ENCODE results near the gene SLC35E4. TPM values are rescaled to one million over a fixed set of nuclear protein-coding genes. Genes with fewer than 3 reads are reported as not detected.

Gene SLC35E4
- total and polyA plus RNA-seq, 2 experiments from 2014 or later, result 9.1 to 16.4 TPM

- H3K79me2 ChIP-seq (ENCODE audit: insufficient read depth), result no peaks in the 10 kb centered on the region
Observed at GRCh38 chr22:30680991-30681770, 45.6 kb downstream of the SLC35E4 start.

GRCh38 chr22:30681831-30682230 is 46.2 kb downstream of the SLC35E4 start:
- Histone ChIP-seq H3K27ac (no peak overlapping the region), H3K9me3 (ENCODE audit: low read depth) (no peaks in the 10 kb centered on the region), H3K4me2 (ENCODE audit: unreplicated experiment) (no peak overlapping the region), H3K9me2 (ENCODE audit: insufficient read depth) (no peaks in the 10 kb centered on the region), H2AFZ (no peak overlapping the region), H3K4me1 (ENCODE audit: insufficient read depth) (no peaks in the 10 kb centered on the region), H4K20me1 (ENCODE audit: insufficient read depth) (no peaks in the 10 kb centered on the region), H3K9ac (no peak overlapping the region), H3K79me2 (ENCODE audit: insufficient read depth) (no peaks in the 10 kb centered on the region), H3F3A (ENCODE audit: insufficient read depth) (no peaks in the 10 kb centered on the region), H3K27me3 (replicated peaks; ENCODE audit: insufficient read depth) (no peaks in the 10 kb centered on the region), H3K36me3 (ENCODE audit: low read depth) (no peaks in the 10 kb centered on the region), H3K4me3 (no peak overlapping the region)
- no peak for DNase-seq
- WGBS, 2 experiments (ENCODE audit: low coverage in 1 of 2, low lambda C conversion rate in 2 of 2, missing lambda C conversion rate in 2 of 2), result 90 to 95% methylated on average over 2 of the region's 2 CpGs
- in situ Hi-C loops (cut with MboI), result no loop called here
- TF ChIP-seq EZH2phosphoT487 (IDR thresholded peaks at IDR 0.05; ENCODE audit: insufficient read depth, low read depth) (no peak), EZH2 (IDR thresholded peaks at IDR 0.05; ENCODE audit: insufficient read depth, poor library complexity, severe bottlenecking) (no peak)

More at GRCh38 chr22:30680991-30681770, 45.6 kb downstream of the SLC35E4 start:
- Histone ChIP-seq H3K9me2 (ENCODE audit: insufficient read depth) (no peaks in the 10 kb centered on the region), H3K9me3 (ENCODE audit: low read depth) (no peaks in the 10 kb centered on the region), H3K4me1 (ENCODE audit: insufficient read depth) (no peaks in the 10 kb centered on the region), H3K27me3 (replicated peaks; ENCODE audit: insufficient read depth) (no peaks in the 10 kb centered on the region), H2AFZ (no peak overlapping the region), H3K4me2 (ENCODE audit: unreplicated experiment) (no peak overlapping the region), H3K9ac (no peak overlapping the region), H3K27ac (no peak overlapping the region), H3F3A (ENCODE audit: insufficient read depth) (no peaks in the 10 kb centered on the region), H4K20me1 (ENCODE audit: insufficient read depth) (no peaks in the 10 kb centered on the region), H3K4me3 (no peak overlapping the region), H3K36me3 (ENCODE audit: low read depth) (no peaks in the 10 kb centered on the region)
- in situ Hi-C loops (cut with MboI), result no loop called here
- DNase-seq, result no peak
- no peak for TF ChIP-seq EZH2phosphoT487 (IDR thresholded peaks at IDR 0.05; ENCODE audit: insufficient read depth, low read depth)
- no peak for TF ChIP-seq EZH2 (IDR thresholded peaks at IDR 0.05; ENCODE audit: insufficient read depth, poor library complexity, severe bottlenecking)
- 94 to 95% methylated on average over 1 of the region's 1 CpG for WGBS, 2 experiments (ENCODE audit: low coverage in 1 of 2, low lambda C conversion rate in 2 of 2, missing lambda C conversion rate in 2 of 2)

GRCh38 chr22:30685178-30685577 is 49.6 kb downstream of the SLC35E4 start:
- no peak overlapping the region for H2AFZ ChIP-seq

GRCh38 chr22:30687358-30687757 is 51.8 kb downstream of the SLC35E4 start:
- no peaks in the 10 kb centered on the region for H3K27me3 ChIP-seq (replicated peaks; ENCODE audit: insufficient read depth)
- H3K9me2 ChIP-seq (ENCODE audit: insufficient read depth), result no peaks in the 10 kb centered on the region
- no peak overlapping the region for H3K9ac ChIP-seq
- H3K27ac ChIP-seq, result no peak overlapping the region
- H3K36me3 ChIP-seq (ENCODE audit: low read depth), result no peaks in the 10 kb centered on the region
- no peak overlapping the region for H3K4me3 ChIP-seq
- no peak overlapping the region for H3K4me2 ChIP-seq (ENCODE audit: unreplicated experiment)
- DNase-seq, result no peak
- no peaks in the 10 kb centered on the region for H3K4me1 ChIP-seq (ENCODE audit: insufficient read depth)
- TF ChIP-seq EZH2 (IDR thresholded peaks at IDR 0.05; ENCODE audit: insufficient read depth, poor library complexity, severe bottlenecking) (no peak), EZH2phosphoT487 (IDR thresholded peaks at IDR 0.05; ENCODE audit: insufficient read depth, low read depth) (no peak)
- H4K20me1 ChIP-seq (ENCODE audit: insufficient read depth), result no peaks in the 10 kb centered on the region
- H3K79me2 ChIP-seq (ENCODE audit: insufficient read depth), result no peaks in the 10 kb centered on the region
- no peaks in the 10 kb centered on the region for H3K9me3 ChIP-seq (ENCODE audit: low read depth)
- in situ Hi-C loops (cut with MboI), result no loop called here
- no peak overlapping the region for H2AFZ ChIP-seq
- H3F3A ChIP-seq (ENCODE audit: insufficient read depth), result no peaks in the 10 kb centered on the region
- 98% methylated on average over 4 of the region's 4 CpGs for WGBS, 2 experiments (ENCODE audit: low coverage in 1 of 2, low lambda C conversion rate in 2 of 2, missing lambda C conversion rate in 2 of 2)

More at GRCh38 chr22:30685178-30685577, 49.6 kb downstream of the SLC35E4 start:
- Histone ChIP-seq H3K79me2 (ENCODE audit: insufficient read depth) (no peaks in the 10 kb centered on the region), H3K4me1 (ENCODE audit: insufficient read depth) (no peaks in the 10 kb centered on the region), H3F3A (ENCODE audit: insufficient read depth) (no peaks in the 10 kb centered on the region), H3K9me3 (ENCODE audit: low read depth) (no peaks in the 10 kb centered on the region), H4K20me1 (ENCODE audit: insufficient read depth) (no peaks in the 10 kb centered on the region), H3K27me3 (replicated peaks; ENCODE audit: insufficient read depth) (no peaks in the 10 kb centered on the region), H3K9me2 (ENCODE audit: insufficient read depth) (no peaks in the 10 kb centered on the region), H3K27ac (no peak overlapping the region), H3K9ac (no peak overlapping the region), H3K4me3 (no peak overlapping the region), H3K36me3 (ENCODE audit: low read depth) (no peaks in the 10 kb centered on the region), H3K4me2 (ENCODE audit: unreplicated experiment) (no peak overlapping the region)
- TF ChIP-seq EZH2phosphoT487 (IDR thresholded peaks at IDR 0.05; ENCODE audit: insufficient read depth, low read depth) (no peak), EZH2 (IDR thresholded peaks at IDR 0.05; ENCODE audit: insufficient read depth, poor library complexity, severe bottlenecking) (no peak)
- 92 to 97% methylated on average over 7 of the region's 7 CpGs for WGBS, 2 experiments (ENCODE audit: low coverage in 1 of 2, low lambda C conversion rate in 2 of 2, missing lambda C conversion rate in 2 of 2)
- DNase-seq, result no peak
- in situ Hi-C loops (cut with MboI), result no loop called here
